Kidney (tissue), 14 donors: Measurements from ENCODE around the gene TJAP1. TPM values are rescaled to one million over a fixed set of nuclear protein-coding genes. Genes with fewer than 3 reads are reported as not detected.

Experiments used
- DNase-seq, 5 donors: peaks; one replicate each; pipeline ENCODE4 v3.0.0-alpha.2; 2013 to 2020
- FAIRE-seq: peaks from 2 replicates; lab custom pipeline; 2012; peaks lifted over from hg19 to GRCh38; lab: Jason Lieb, UNC
- H3K27ac ChIP-seq, 2 donors: one replicate each; pipeline ENCODE4 v1.7.0; 2013; ENCODE audit warnings: low read depth in 2 of 2, low read length in 2 of 2, inconsistent platforms in 1 of 2
- H3K27me3 ChIP-seq: one replicate; pipeline ENCODE4 v1.7.1; 2013; ENCODE audit warnings: low read length, inconsistent platforms; ENCODE audit not compliant: control insufficient read depth, insufficient read depth
- H3K36me3 ChIP-seq, 3 donors: one replicate each; pipeline versions ENCODE4 v1.7.0 to v1.7.1; 2013; ENCODE audit warnings: low read length in 3 of 3, control low read depth in 1 of 3, inconsistent platforms in 1 of 3; ENCODE audit not compliant: insufficient read depth in 3 of 3, control insufficient read depth in 2 of 3
- H3K4me1 ChIP-seq, 3 donors: one replicate each; pipeline versions ENCODE4 v1.7.0 to v1.7.1; 2013; ENCODE audit warnings: low read length in 3 of 3, inconsistent platforms in 1 of 3, low read depth in 1 of 3; ENCODE audit not compliant: control insufficient read depth in 2 of 3, insufficient read depth in 2 of 3
- H3K4me3 ChIP-seq, 3 donors: one replicate each; pipeline versions ENCODE4 v1.7.0 to v1.8.1; 2013; ENCODE audit warnings: low read length in 3 of 3, control low read depth in 1 of 3, inconsistent platforms in 1 of 3
- H3K9ac ChIP-seq, 3 donors: one replicate each; pipeline versions ENCODE4 v1.7.0 to v1.7.1; 2013; ENCODE audit warnings: low read length in 3 of 3, control low read depth in 1 of 3, inconsistent platforms in 1 of 3
- H3K9me3 ChIP-seq, 3 donors: one replicate each; pipeline versions ENCODE4 v1.7.0 to v1.7.1; 2013; ENCODE audit warnings: low read length in 3 of 3, control low read depth in 1 of 3, inconsistent platforms in 1 of 3; ENCODE audit not compliant: control insufficient read depth in 2 of 3, insufficient read depth in 1 of 3
- CTCF ChIP-seq: IDR thresholded peaks from 3 replicates; pipeline ENCODE4 v1.5.1; 2012; ENCODE audit warnings: mild to moderate bottlenecking, moderate library complexity, borderline replicate concordance; ENCODE audit not compliant: insufficient read depth; ENCODE audit errors: extremely low read depth
- intact Hi-C: fragments of 100-400 bp; cut with DNase I; formaldehyde crosslinking; loops from one replicate; pipeline ENCODE4 v1.11.1; 2022
- polyA plus RNA-seq: library from polyadenylated mRNA; stranded (reverse); fragments of 350-450 nt; fragmentation: Illumina TruSeq; extraction: RNeasy Lipid Tissue Mini Kit (QIAGEN cat#74804); gene quantifications from one replicate; pipeline ENCODE4 v1.2.3, GENCODE V29; 2014; ENCODE audit warnings: low read depth, low replicate concordance; ENCODE audit not compliant: insufficient read depth
- total RNA-seq: library from RNA; stranded (reverse); fragmentation: NEBNext Ultra II Directional; extraction: Animal tissue kit (Norgen Biotek cat#: 25700); gene quantifications from one replicate; pipeline ENCODE4 v1.2.1, GENCODE V29; 2021
- donor health status: control.
- donor health status: control.
- donor health status: control.
- donor health status: control.
- donor health status: control.
- donor health status: DM: yes; HTN: yes; CAD: no.
- donor health status: Normal renal cell carcinoma (clear cell type).

Gene TJAP1
- total and polyA plus RNA-seq, 2 donors from 2014 or later: 13.6 to 38.5 TPM

- H3K4me1 ChIP-seq: peaks cover 0 to 4% (median 0%) of the 10 kb centered on the region in 3 donors
- DNase-seq: no peak
- peaks cover 3% of the 10 kb centered on the region for H3K27me3 ChIP-seq
- H3K4me3 ChIP-seq: no peak overlapping the region
- no peak overlapping the region for H3K9ac ChIP-seq
- intact Hi-C loops: loop anchor here (10.0 kb wide), 1 partner anchor 45 kb away; no protein-coding TSS in a partner anchor
- TF ChIP-seq CTCF: no peak
- no peak overlapping the region for H3K27ac ChIP-seq
- H3K36me3 ChIP-seq: no peaks in the 10 kb centered on the region
- no peaks in the 10 kb centered on the region for H3K9me3 ChIP-seq
- no peak for FAIRE-seq
These were observed 17.8 kb upstream of the TJAP1 start for GRCh38 chr6:43459535-43459934.

GRCh38 chr6:43460032-43460431 is 17.3 kb upstream of the TJAP1 start:
- no peak for DNase-seq
- intact Hi-C loops: no loop called here
- Histone ChIP-seq H3K9ac (no peak overlapping the region), H3K27ac (no peak overlapping the region), H3K4me3 (no peak overlapping the region), H3K9me3 (no peaks in the 10 kb centered on the region), H3K4me1 (peaks cover 0 to 4% (median 0%) of the 10 kb centered on the region in 3 donors), H3K27me3 (peaks cover 3% of the 10 kb centered on the region), H3K36me3 (no peaks in the 10 kb centered on the region)
- no peak for TF ChIP-seq CTCF
- FAIRE-seq: no peak

GRCh38 chr6:43461936-43462335 is 15.4 kb upstream of the TJAP1 start:
- H3K27me3 ChIP-seq: no peaks in the 10 kb centered on the region
- no peak for TF ChIP-seq CTCF
- H3K27ac ChIP-seq: no peak overlapping the region
- H3K9ac ChIP-seq: no peak overlapping the region
- no peaks in the 10 kb centered on the region for H3K9me3 ChIP-seq
- DNase-seq (peak in 1 of 5 donors; percentile 13), FAIRE-seq (no peak)
- H3K36me3 ChIP-seq: no peaks in the 10 kb centered on the region
- intact Hi-C loops: no loop called here
- no peak overlapping the region for H3K4me3 ChIP-seq
- no peaks in the 10 kb centered on the region for H3K4me1 ChIP-seq

- Histone ChIP-seq H3K36me3 (no peaks in the 10 kb centered on the region), H3K27me3 (no peaks in the 10 kb centered on the region), H3K9ac (no peak overlapping the region), H3K4me3 (no peak overlapping the region), H3K9me3 (no peaks in the 10 kb centered on the region), H3K27ac (no peak overlapping the region), H3K4me1 (no peaks in the 10 kb centered on the region)
- intact Hi-C loops: no loop called here
- no peak for FAIRE-seq
- TF ChIP-seq CTCF: no peak
- DNase-seq: no peak
These were observed 13.0 kb upstream of the TJAP1 start for GRCh38 chr6:43464337-43464736.
